CD14-positive monocyte (primary cell): ENCODE results near the gene CALHM2. TPM values are rescaled to one million over a fixed set of nuclear protein-coding genes. Genes with fewer than 3 reads are reported as not detected.
"Not testable (repeated sequence)": the region's sequence is repeated elsewhere in the genome, so short reads cannot be mapped to it uniquely, and the experiment has no call there.

Experiments
- DNase-seq, 3 donors: peaks; one replicate each; pipeline ENCODE4 v3.0.0-alpha.2; 2011 to 2022
- H2AFZ ChIP-seq: 2 replicates; pipeline ENCODE4 v1.6.0; 2012; ENCODE audit warnings: mild to moderate bottlenecking, low read depth, low read length, inconsistent platforms; ENCODE audit not compliant: insufficient read depth, poor library complexity, severe bottlenecking
- H3K27ac ChIP-seq, 2 donors: 1 replicate in 1 of 2; 2 replicates in 1 of 2; pipeline ENCODE4 v1.5.1; 2012 to 2013; ENCODE audit warnings: low read length in 2 of 2, control low read depth in 1 of 2, inconsistent platforms in 1 of 2, low read depth in 1 of 2, mild to moderate bottlenecking in 1 of 2
- H3K27me3 ChIP-seq, 2 donors: one replicate each; pipeline versions ENCODE4 v1.6.0 to v1.6.1; 2011 to 2013; ENCODE audit warnings: low read length in 2 of 2; ENCODE audit not compliant: control insufficient read depth in 2 of 2, insufficient read depth in 2 of 2
- H3K36me3 ChIP-seq, 2 donors: replicated peaks in 1 of 2; 1 replicate in 1 of 2; 2 replicates in 1 of 2; pipeline versions ENCODE4 v1.5.1 to v1.6.1; 2012 to 2013; ENCODE audit warnings: low read length in 2 of 2, control low read depth in 1 of 2, inconsistent platforms in 1 of 2, mild to moderate bottlenecking in 1 of 2; ENCODE audit not compliant: insufficient read depth in 2 of 2, control insufficient read depth in 1 of 2
- H3K4me1 ChIP-seq, 2 donors: 1 replicate in 1 of 2; 2 replicates in 1 of 2; pipeline versions ENCODE4 v1.5.1 to v1.6.1; 2012 to 2013; ENCODE audit warnings: low read length in 2 of 2, control low read depth in 1 of 2, inconsistent platforms in 1 of 2, mild to moderate bottlenecking in 1 of 2, moderate library complexity in 1 of 2; ENCODE audit not compliant: insufficient read depth in 2 of 2, control insufficient read depth in 1 of 2
- H3K4me2 ChIP-seq: replicated peaks from 2 replicates; pipeline ENCODE3; 2012; ENCODE audit warnings: low read length, moderate library complexity, mild to moderate bottlenecking; ENCODE audit not compliant: poor library complexity, severe bottlenecking; ENCODE audit errors: extremely low read depth
- H3K4me3 ChIP-seq, 3 experiments: fragments of 200-600 bp in 1 of 3; sonication (generic) in 1 of 3; replicated peaks in 1 of 3; 1 replicate in 2 of 3; 2 replicates in 1 of 3; pipeline ENCODE4 v1.5.1; 2011 to 2013; ENCODE audit warnings: low read length in 3 of 3, mild to moderate bottlenecking in 3 of 3, control low read depth in 2 of 3, low read depth in 2 of 3, inconsistent platforms in 1 of 3, moderate library complexity in 1 of 3
- H3K79me2 ChIP-seq: 2 replicates; pipeline ENCODE4 v1.6.0; 2012; ENCODE audit warnings: mild to moderate bottlenecking, control low read depth, inconsistent platforms, low read length, moderate library complexity; ENCODE audit not compliant: insufficient read depth
- H3K9ac ChIP-seq: 2 replicates; pipeline ENCODE4 v1.6.0; 2017; ENCODE audit warnings: low read length, mild to moderate bottlenecking; ENCODE audit not compliant: insufficient read depth, poor library complexity, severe bottlenecking
- H3K9me3 ChIP-seq, 2 donors: replicated peaks in 1 of 2; 1 replicate in 1 of 2; 2 replicates in 1 of 2; pipeline versions ENCODE4 v1.5.1 to v1.6.1; 2012 to 2013; ENCODE audit warnings: low read length in 2 of 2, control low read depth in 1 of 2; ENCODE audit not compliant: control insufficient read depth in 1 of 2, insufficient read depth in 1 of 2
- H4K20me1 ChIP-seq: 2 replicates; pipeline ENCODE4 v1.6.0; 2012; ENCODE audit warnings: mild to moderate bottlenecking, low read length, control low read depth, moderate library complexity; ENCODE audit not compliant: insufficient read depth
- H3K27ac Mint-ChIP-seq, 7 donors: one replicate each; pipeline ENCODE4 v1.8.0; 2020; ENCODE audit warnings: mild to moderate bottlenecking in 7 of 7, mixed read lengths in 7 of 7, moderate library complexity in 6 of 7, inconsistent platforms in 2 of 7
- H3K27me3 Mint-ChIP-seq, 3 donors: one replicate each; pipeline ENCODE4 v1.8.0; 2021 to 2022; ENCODE audit warnings: low read depth in 3 of 3, mild to moderate bottlenecking in 3 of 3, mixed read lengths in 3 of 3, moderate library complexity in 3 of 3, inconsistent platforms in 1 of 3
- H3K36me3 Mint-ChIP-seq, 2 donors: one replicate each; pipeline ENCODE4 v1.8.0; 2020; ENCODE audit warnings: mixed read lengths in 2 of 2, inconsistent platforms in 1 of 2, mild to moderate bottlenecking in 1 of 2
- H3K4me1 Mint-ChIP-seq: one replicate; pipeline ENCODE4 v1.8.0; 2020; ENCODE audit warnings: mild to moderate bottlenecking, mixed read lengths
- H3K4me3 Mint-ChIP-seq, 2 donors: one replicate each; pipeline ENCODE4 v1.8.0; 2020; ENCODE audit warnings: mild to moderate bottlenecking in 2 of 2, mixed read lengths in 2 of 2, moderate library complexity in 1 of 2
- H3K9me3 Mint-ChIP-seq, 7 donors: one replicate each; pipeline ENCODE4 v1.8.0; 2020 to 2022; ENCODE audit warnings: mixed read lengths in 7 of 7, mild to moderate bottlenecking in 6 of 7, moderate library complexity in 6 of 7, inconsistent platforms in 2 of 7
- WGBS: methylation state at CpG from one replicate; pipeline ENCODE4 v1.1.5; 2013; ENCODE audit warnings: missing lambda C conversion rate; ENCODE audit not compliant: insufficient coverage; 5-methylcytosine and 5-hydroxymethylcytosine counted together
- intact Hi-C, 2 donors: fragments of 100-400 bp; cut with micrococcal nuclease; formaldehyde crosslinking; loops; one replicate each; pipeline versions ENCODE4 v1.15.0 to v1.15.1; 2023
- polyA plus RNA-seq, 3 donors: library from polyadenylated mRNA; depleted of rRNA in 1 of 3; unstranded in 2 of 3; stranded (reverse) in 1 of 3; fragments of 300-500 nt in 2 of 3; fragments of >200 nt in 1 of 3; fragmentation: Illumina TruSeq in 2 of 3; gene quantifications; 1 replicate in 2 of 3; 2 replicates in 1 of 3; pipeline ENCODE4 v1.2.3, GENCODE V29; 2012 to 2021
- TF ChIP-seq, protein P1 (sequence below): fragments of 200-600 bp; IDR thresholded peaks from one replicate; pipeline ENCODE4 v1.8.0; 2022; ENCODE audit warnings: antibody characterized with exemption, mild to moderate bottlenecking

Gene CALHM2
- polyA plus RNA-seq, 3 donors = 48.4 to 80.7 (median 66.5) TPM

DNA sequence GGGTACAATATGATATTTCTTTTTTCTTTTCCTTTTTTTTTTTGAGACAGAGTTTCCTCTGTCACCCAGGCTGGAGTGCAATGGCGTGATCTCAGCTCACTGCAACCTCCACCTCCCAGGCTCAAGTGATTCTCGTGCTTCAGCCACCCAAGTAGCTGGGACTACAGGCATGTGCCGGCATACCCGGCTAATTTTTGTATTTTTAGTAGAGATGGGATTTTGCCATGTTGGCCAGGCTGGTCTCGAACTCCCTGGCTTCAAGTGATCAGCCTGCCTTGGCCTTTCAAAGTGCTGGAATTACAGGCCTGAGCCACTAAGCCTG is 35.1 kb downstream of the CALHM2 start:
- not testable (repeated sequence) for H3K27ac ChIP-seq, H3K9me3 ChIP-seq, DNase-seq, H3K9me3 Mint-ChIP-seq, H4K20me1 ChIP-seq, H3K27me3 ChIP-seq, H3K27me3 Mint-ChIP-seq, H3K4me2 ChIP-seq, H3K4me1 Mint-ChIP-seq, H3K4me3 Mint-ChIP-seq, H3K9ac ChIP-seq, H2AFZ ChIP-seq, H3K4me1 ChIP-seq, H3K79me2 ChIP-seq, H3K4me3 ChIP-seq, H3K27ac Mint-ChIP-seq
- H3K36me3 ChIP-seq = peaks cover 88 to 95% of the 10 kb centered on the region in 2 donors
- peaks cover 81 to 93% of the 10 kb centered on the region in 2 donors for H3K36me3 Mint-ChIP-seq
- WGBS = 100% methylated on average over 1 of the region's 5 CpGs
- intact Hi-C loops = loop anchor here in 1 of 2 donors (1.0 kb wide), 1 partner anchor 68 kb away; no protein-coding TSS in a partner anchor
- TF ChIP-seq, protein P1, sequence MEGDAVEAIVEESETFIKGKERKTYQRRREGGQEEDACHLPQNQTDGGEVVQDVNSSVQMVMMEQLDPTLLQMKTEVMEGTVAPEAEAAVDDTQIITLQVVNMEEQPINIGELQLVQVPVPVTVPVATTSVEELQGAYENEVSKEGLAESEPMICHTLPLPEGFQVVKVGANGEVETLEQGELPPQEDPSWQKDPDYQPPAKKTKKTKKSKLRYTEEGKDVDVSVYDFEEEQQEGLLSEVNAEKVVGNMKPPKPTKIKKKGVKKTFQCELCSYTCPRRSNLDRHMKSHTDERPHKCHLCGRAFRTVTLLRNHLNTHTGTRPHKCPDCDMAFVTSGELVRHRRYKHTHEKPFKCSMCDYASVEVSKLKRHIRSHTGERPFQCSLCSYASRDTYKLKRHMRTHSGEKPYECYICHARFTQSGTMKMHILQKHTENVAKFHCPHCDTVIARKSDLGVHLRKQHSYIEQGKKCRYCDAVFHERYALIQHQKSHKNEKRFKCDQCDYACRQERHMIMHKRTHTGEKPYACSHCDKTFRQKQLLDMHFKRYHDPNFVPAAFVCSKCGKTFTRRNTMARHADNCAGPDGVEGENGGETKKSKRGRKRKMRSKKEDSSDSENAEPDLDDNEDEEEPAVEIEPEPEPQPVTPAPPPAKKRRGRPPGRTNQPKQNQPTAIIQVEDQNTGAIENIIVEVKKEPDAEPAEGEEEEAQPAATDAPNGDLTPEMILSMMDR = peak; percentile 49

GRCh38 chr10:103416436-103417147 is 35.6 kb downstream of the CALHM2 start:
- 88% methylated on average over 4 of the region's 8 CpGs for WGBS
- no peak overlapping the region for H3K27ac Mint-ChIP-seq

More at GRCh38 chr10:103416436-103417147, 35.6 kb downstream of the CALHM2 start:
- Histone ChIP-seq H3K4me2 (no peak overlapping the region), H3K9me3 (no peaks in the 10 kb centered on the region), H2AFZ (no peak overlapping the region), H3K27me3 (no peaks in the 10 kb centered on the region), H3K9ac (no peak overlapping the region), H3K4me3 (no peak overlapping the region), H3K4me1 (no peaks in the 10 kb centered on the region), H3K79me2 (no peaks in the 10 kb centered on the region), H4K20me1 (no peaks in the 10 kb centered on the region), H3K27ac (no peak overlapping the region), H3K36me3 (peaks cover 91 to 98% of the 10 kb centered on the region in 2 donors)
- Mint-ChIP-seq H3K36me3 (peaks cover 81 to 95% of the 10 kb centered on the region in 2 donors), H3K9me3 (no peaks in the 10 kb centered on the region), H3K4me1 (no peaks in the 10 kb centered on the region), H3K27me3 (no peaks in the 10 kb centered on the region), H3K4me3 (no peak overlapping the region)
- TF ChIP-seq, protein P1 = peak; percentile 81
- intact Hi-C loops = loop anchor here in 1 of 2 donors (1.0 kb wide), 1 partner anchor 69 kb away; no protein-coding TSS in a partner anchor
- peak; percentile 38 to 66 (median 57) for DNase-seq
